Osteocyte (in vitro differentiated cells): ENCODE data around the gene NRXN3. TPM values are rescaled to one million over a fixed set of nuclear protein-coding genes. Genes with fewer than 3 reads are reported as not detected.

Experiments
- DNase-seq: peaks from one replicate; pipeline ENCODE4 v3.0.0; 2021; ENCODE audit warnings: mixed read lengths; ENCODE audit not compliant: unreplicated experiment; ENCODE audit errors: extremely low spot score
- H3K27ac Mint-ChIP-seq: one replicate; pipeline ENCODE4 v1.8.0; 2021; ENCODE audit warnings: mild to moderate bottlenecking, mixed read lengths; ENCODE audit not compliant: unreplicated experiment
- H3K27me3 Mint-ChIP-seq: one replicate; pipeline ENCODE4 v1.8.0; 2021; ENCODE audit warnings: mixed read lengths; ENCODE audit not compliant: unreplicated experiment
- H3K36me3 Mint-ChIP-seq: one replicate; pipeline ENCODE4 v1.8.0; 2021; ENCODE audit warnings: mixed read lengths; ENCODE audit not compliant: unreplicated experiment
- H3K4me1 Mint-ChIP-seq: one replicate; pipeline ENCODE4 v1.8.0; 2021; ENCODE audit warnings: mixed read lengths; ENCODE audit not compliant: unreplicated experiment
- H3K4me3 Mint-ChIP-seq: one replicate; pipeline ENCODE4 v1.8.0; 2021; ENCODE audit warnings: mild to moderate bottlenecking, moderate library complexity, mixed read lengths; ENCODE audit not compliant: unreplicated experiment
- H3K9me3 Mint-ChIP-seq: one replicate; pipeline ENCODE4 v1.8.0; 2021; ENCODE audit warnings: mixed read lengths; ENCODE audit not compliant: unreplicated experiment
- CTCF ChIP-seq: fragments of 200-600 bp; sonication (generic); IDR thresholded peaks from 2 replicates; pipeline ENCODE4 v1.5.0; 2021; ENCODE audit warnings: antibody characterized with exemption, mild to moderate bottlenecking, moderate library complexity
- total RNA-seq: library from RNA; stranded (reverse); gene quantifications from 2 replicates; pipeline ENCODE4 v1.2.1, GENCODE V29; 2021

Gene NRXN3
- total RNA-seq, 1 donor from 2014 or later: 26.5 TPM

- DNase-seq: no peak
- H3K27me3 Mint-ChIP-seq: no peaks in the 10 kb centered on the region
- no peaks in the 10 kb centered on the region for H3K9me3 Mint-ChIP-seq
- H3K36me3 Mint-ChIP-seq: no peaks in the 10 kb centered on the region
- no peak for TF ChIP-seq CTCF
- H3K4me1 Mint-ChIP-seq: no peaks in the 10 kb centered on the region
- no peak overlapping the region for H3K4me3 Mint-ChIP-seq
- no peak overlapping the region for H3K27ac Mint-ChIP-seq
Measured at GRCh38 chr14:79564371-79564770, 1394.2 kb downstream of the NRXN3 start.

- H3K27me3 Mint-ChIP-seq: no peaks in the 10 kb centered on the region
- DNase-seq: no peak
- H3K27ac Mint-ChIP-seq: no peak overlapping the region
- no peaks in the 10 kb centered on the region for H3K36me3 Mint-ChIP-seq
- H3K9me3 Mint-ChIP-seq: no peaks in the 10 kb centered on the region
- H3K4me1 Mint-ChIP-seq: no peaks in the 10 kb centered on the region
- H3K4me3 Mint-ChIP-seq: no peak overlapping the region
- TF ChIP-seq CTCF: no peak
Measured at GRCh38 chr14:79567306-79567705, 1397.1 kb downstream of the NRXN3 start.

GRCh38 chr14:79568594-79568993 lies 1398.4 kb downstream of the NRXN3 start:
- H3K4me1 Mint-ChIP-seq: peaks cover 2% of the 10 kb centered on the region
- H3K4me3 Mint-ChIP-seq: no peak overlapping the region
- no peak overlapping the region for H3K27ac Mint-ChIP-seq
- no peak for TF ChIP-seq CTCF
- no peaks in the 10 kb centered on the region for H3K9me3 Mint-ChIP-seq
- DNase-seq: no peak
- H3K27me3 Mint-ChIP-seq: no peaks in the 10 kb centered on the region
- H3K36me3 Mint-ChIP-seq: no peaks in the 10 kb centered on the region

GRCh38 chr14:79569072-79569471 lies 1398.9 kb downstream of the NRXN3 start:
- Mint-ChIP-seq H3K27ac (no peak overlapping the region), H3K27me3 (no peaks in the 10 kb centered on the region), H3K36me3 (no peaks in the 10 kb centered on the region), H3K9me3 (no peaks in the 10 kb centered on the region), H3K4me3 (no peak overlapping the region), H3K4me1 (peaks cover 2% of the 10 kb centered on the region)
- TF ChIP-seq CTCF: no peak
- DNase-seq: no peak

- Mint-ChIP-seq H3K27me3 (no peaks in the 10 kb centered on the region), H3K27ac (no peak overlapping the region), H3K36me3 (no peaks in the 10 kb centered on the region), H3K4me3 (no peak overlapping the region), H3K4me1 (peaks cover 6% of the 10 kb centered on the region), H3K9me3 (no peaks in the 10 kb centered on the region)
- TF ChIP-seq CTCF: no peak
- DNase-seq: no peak
Measured at GRCh38 chr14:79570648-79571047, 1400.5 kb downstream of the NRXN3 start.
